Hepatocyte (in vitro differentiated cells): Measurements from ENCODE around the gene ADCY9. TPM values are rescaled to one million over a fixed set of nuclear protein-coding genes. Genes with fewer than 3 reads are reported as not detected.

Experiments used
- DNase-seq: peaks from one replicate; pipeline ENCODE4 v3.0.0-alpha.2; 2016; ENCODE audit warnings: low spot score
- H2AFZ ChIP-seq: fragments of 200-600 bp; sonication (generic); 2 replicates; pipeline ENCODE4 v1.6.0; 2016; ENCODE audit warnings: antibody characterized with exemption, mild to moderate bottlenecking
- H3K27ac ChIP-seq: fragments of 200-600 bp; sonication (generic); 2 replicates; pipeline ENCODE4 v1.5.1; 2016; ENCODE audit warnings: mild to moderate bottlenecking
- H3K27me3 ChIP-seq: fragments of 200-600 bp; sonication (generic); 2 replicates; pipeline ENCODE4 v1.6.1; 2016
- H3K36me3 ChIP-seq: fragments of 200-600 bp; sonication (generic); replicated peaks from 2 replicates; pipeline ENCODE4 v1.5.1; 2016; ENCODE audit warnings: low read depth; ENCODE audit not compliant: insufficient read depth
- H3K4me1 ChIP-seq: fragments of 200-600 bp; sonication (generic); 2 replicates; pipeline ENCODE4 v1.5.1; 2016; ENCODE audit warnings: mild to moderate bottlenecking, moderate library complexity; ENCODE audit not compliant: insufficient read depth
- H3K4me2 ChIP-seq: fragments of 200-600 bp; sonication (generic); 2 replicates; pipeline ENCODE4 v1.6.0; 2016
- H3K4me3 ChIP-seq: fragments of 200-600 bp; sonication (generic); 2 replicates; pipeline ENCODE4 v1.5.1; 2016; ENCODE audit warnings: mild to moderate bottlenecking
- H3K79me2 ChIP-seq: fragments of 200-600 bp; sonication (generic); 2 replicates; pipeline ENCODE4 v1.6.0; 2017; ENCODE audit warnings: mild to moderate bottlenecking
- H3K9me2 ChIP-seq: fragments of 200-600 bp; sonication (generic); replicated peaks from 2 replicates; pipeline ENCODE4 v1.6.0; 2017; ENCODE audit warnings: mild to moderate bottlenecking; ENCODE audit not compliant: insufficient read depth
- H3K9me3 ChIP-seq: fragments of 200-600 bp; sonication (generic); 2 replicates; pipeline ENCODE4 v1.5.1; 2016; ENCODE audit warnings: low read depth, mild to moderate bottlenecking
- H4K20me1 ChIP-seq: fragments of 200-600 bp; sonication (generic); 2 replicates; pipeline ENCODE4 v1.6.0; 2016; ENCODE audit warnings: mild to moderate bottlenecking; ENCODE audit not compliant: insufficient read depth, poor library complexity, severe bottlenecking
- CTCF ChIP-seq: fragments of 200-600 bp; sonication (generic); IDR thresholded peaks from 2 replicates; pipeline ENCODE4 v1.5.1; 2016; ENCODE audit warnings: antibody characterized with exemption, mild to moderate bottlenecking; ENCODE audit not compliant: poor library complexity
- EZH2 ChIP-seq: fragments of 200-600 bp; sonication (generic); IDR thresholded peaks from 2 replicates; pipeline ENCODE4 v1.6.1; 2016; ENCODE audit warnings: antibody characterized with exemption, mild to moderate bottlenecking, borderline replicate concordance
- EZH2phosphoT487 ChIP-seq: fragments of 200-600 bp; sonication (generic); IDR thresholded peaks from one replicate; pipeline ENCODE4 v1.6.1; 2018; ENCODE audit warnings: antibody characterized with exemption, mild to moderate bottlenecking, low read depth, moderate library complexity; ENCODE audit not compliant: unreplicated experiment, severe bottlenecking
- WGBS: methylation state at CpG from one replicate; pipeline ENCODE4 v1.1.6; 2016; ENCODE audit warnings: low lambda C conversion rate; ENCODE audit errors: missing lambda C conversion rate; 5-methylcytosine and 5-hydroxymethylcytosine counted together
- polyA plus RNA-seq: library from polyadenylated mRNA; unstranded; fragments of >200 nt; fragmentation: Nextera tagmentation; extraction: Ambion mirVana; gene quantifications from 2 replicates; pipeline ENCODE4 v1.2.1, GENCODE V29; 2016
- total RNA-seq: library from RNA; depleted of rRNA; stranded (reverse); fragments of >200 nt; gene quantifications from 2 replicates; pipeline ENCODE4 v1.2.3, GENCODE V29; 2014

Gene ADCY9
- total and polyA plus RNA-seq, 2 experiments from 2014 or later = 12.0 to 15.9 TPM

GRCh38 chr16:4006397-4006999, 109.7 kb downstream of the ADCY9 start:
- H3K27ac ChIP-seq = no peak overlapping the region
- no peak overlapping the region for H2AFZ ChIP-seq
- no peaks in the 10 kb centered on the region for H3K36me3 ChIP-seq
- peaks cover 5% of the 10 kb centered on the region for H3K4me1 ChIP-seq
- H3K4me2 ChIP-seq = no peak overlapping the region
- no peaks in the 10 kb centered on the region for H3K79me2 ChIP-seq
- H3K4me3 ChIP-seq = no peak overlapping the region
- TF ChIP-seq EZH2 (no peak), CTCF (no peak), EZH2phosphoT487 (no peak)
- H4K20me1 ChIP-seq = no peaks in the 10 kb centered on the region
- no peaks in the 10 kb centered on the region for H3K27me3 ChIP-seq
- WGBS = 84% methylated on average over 12 of the region's 12 CpGs
- no peak for DNase-seq
- H3K9me3 ChIP-seq = no peaks in the 10 kb centered on the region
- H3K9me2 ChIP-seq = no peaks in the 10 kb centered on the region

- DNase-seq = no peak
- WGBS = 86% methylated on average over 13 of the region's 13 CpGs
- H2AFZ ChIP-seq = no peak overlapping the region
Measured at GRCh38 chr16:4005731-4006130, 110.5 kb downstream of the ADCY9 start.

GRCh38 chr16:4005281-4005680, 111.0 kb downstream of the ADCY9 start:
- WGBS = 83% methylated on average over 9 of the region's 9 CpGs
- Histone ChIP-seq H3K9me2 (no peaks in the 10 kb centered on the region), H3K9me3 (no peaks in the 10 kb centered on the region), H2AFZ (no peak overlapping the region), H3K79me2 (peaks cover 3% of the 10 kb centered on the region), H3K27ac (no peak overlapping the region), H3K36me3 (no peaks in the 10 kb centered on the region), H3K4me3 (no peak overlapping the region), H3K4me2 (no peak overlapping the region), H4K20me1 (no peaks in the 10 kb centered on the region), H3K4me1 (peaks cover 3% of the 10 kb centered on the region), H3K27me3 (no peaks in the 10 kb centered on the region)
- DNase-seq = no peak
- TF ChIP-seq CTCF = no peak
- TF ChIP-seq EZH2phosphoT487 = no peak
- TF ChIP-seq EZH2 = no peak

More at GRCh38 chr16:4005731-4006130, 110.5 kb downstream of the ADCY9 start:
- no peak for TF ChIP-seq EZH2
- TF ChIP-seq EZH2phosphoT487 = no peak
- TF ChIP-seq CTCF = no peak
- H3K4me1 ChIP-seq = no peaks in the 10 kb centered on the region
- no peak overlapping the region for H3K4me2 ChIP-seq
- no peaks in the 10 kb centered on the region for H3K27me3 ChIP-seq
- no peak overlapping the region for H3K27ac ChIP-seq
- no peaks in the 10 kb centered on the region for H3K9me2 ChIP-seq
- H3K36me3 ChIP-seq = no peaks in the 10 kb centered on the region
- H3K4me3 ChIP-seq = no peak overlapping the region
- no peaks in the 10 kb centered on the region for H3K9me3 ChIP-seq
- H3K79me2 ChIP-seq = peaks cover 3% of the 10 kb centered on the region
- no peaks in the 10 kb centered on the region for H4K20me1 ChIP-seq
